ENCODE data around the gene HMG20A. TPM values are rescaled to one million over a fixed set of nuclear protein-coding genes. Genes with fewer than 3 reads are reported as not detected.

HMG20A gene
- total RNA-seq, 1 donor from 2014 or later = 52.5 TPM

- ATAC-seq = peak; percentile 7
- intact Hi-C loops (cut with DNase I) = no loop called here
- DNase-seq (ENCODE audit: low spot score) = peak; percentile 49
Observed at GRCh38 chr15:77526595-77527163, 106.0 kb downstream of the HMG20A start.

- ATAC-seq (peak; percentile 76), DNase-seq (ENCODE audit: low spot score) (peak; percentile 66)
- intact Hi-C loops (cut with DNase I) = no loop called here
Observed at GRCh38 chr15:77527164-77527778, 106.6 kb downstream of the HMG20A start.

GRCh38 chr15:77527831-77528231, 107.1 kb downstream of the HMG20A start:
- DNase-seq (ENCODE audit: low spot score) = peak; percentile 53
- intact Hi-C loops (cut with DNase I) = no loop called here
- ATAC-seq = peak; percentile 46

GRCh38 chr15:77528290-77528967, 107.7 kb downstream of the HMG20A start:
- peak; percentile 37 for ATAC-seq
- intact Hi-C loops (cut with DNase I) = no loop called here
- peak; percentile 51 for DNase-seq (ENCODE audit: low spot score)

- peak; percentile 54 for DNase-seq (ENCODE audit: low spot score)
- peak; percentile 14 for ATAC-seq
- intact Hi-C loops (cut with DNase I) = no loop called here
Observed at GRCh38 chr15:77528968-77529319, 108.3 kb downstream of the HMG20A start.

- ATAC-seq (no peak), DNase-seq (ENCODE audit: low spot score) (peak; percentile 42)
- intact Hi-C loops (cut with DNase I) = no loop called here
Observed at GRCh38 chr15:77529394-77530159, 108.9 kb downstream of the HMG20A start.

GRCh38 chr15:77530576-77530975, 109.9 kb downstream of the HMG20A start:
- ATAC-seq = no peak
- intact Hi-C loops (cut with DNase I) = no loop called here
- DNase-seq (ENCODE audit: low spot score) = no peak

GRCh38 chr15:77531191-77532000, 110.7 kb downstream of the HMG20A start:
- no peak for DNase-seq (ENCODE audit: low spot score)
- no peak for ATAC-seq
- intact Hi-C loops (cut with DNase I) = no loop called here

- intact Hi-C loops (cut with DNase I) = no loop called here
- ATAC-seq (no peak), DNase-seq (ENCODE audit: low spot score) (no peak)
Observed at GRCh38 chr15:77532067-77532710, 111.5 kb downstream of the HMG20A start.

GRCh38 chr15:77532846-77533245, 112.2 kb downstream of the HMG20A start:
- no peak for ATAC-seq
- intact Hi-C loops (cut with DNase I) = no loop called here
- no peak for DNase-seq (ENCODE audit: low spot score)

- DNase-seq (ENCODE audit: low spot score) = no peak
Observed at GRCh38 chr15:77533578-77534430, 113.1 kb downstream of the HMG20A start.

More at GRCh38 chr15:77533578-77534430, 113.1 kb downstream of the HMG20A start:
- ATAC-seq = no peak
- intact Hi-C loops (cut with DNase I) = no loop called here

Other genes starting within 250 kb of the HMG20A start
- gene PEAK1, start 784 bp upstream of the HMG20A start, total RNA-seq = 154 TPM
- 5.3 TPM for gene LINGO1, start 212.0 kb downstream of the HMG20A start, total RNA-seq